ENCODE data around the gene BTBD17. TPM values are rescaled to one million over a fixed set of nuclear protein-coding genes. Genes with fewer than 3 reads are reported as not detected.

Gene BTBD17
- total RNA-seq, 1 donor from 2014 or later, result 10.8 TPM

- H3K27ac ChIP-seq, result peak overlapping the region; percentile 68
Observed at GRCh38 chr17:74362069-74362405, 369 bp upstream of the BTBD17 start.

GRCh38 chr17:74360899-74361229, 804 bp downstream of the BTBD17 start:
- TF ChIP-seq EZH2phosphoT487 (IDR thresholded peaks at IDR 0.05), result no peak
- TF ChIP-seq EZH2 (IDR thresholded peaks at IDR 0.05), result no peak
- no peak for TF ChIP-seq CTCF (IDR thresholded peaks at IDR 0.05)
- peak; percentile 34 for DNase-seq (ENCODE audit: low spot score)
- H3K4me1 ChIP-seq, result peaks cover 29% of the 10 kb centered on the region
- peak overlapping the region; percentile 49 for H3K4me3 ChIP-seq
- peaks cover 15% of the 10 kb centered on the region for H3K27me3 ChIP-seq
- H3K79me2 ChIP-seq (ENCODE audit: low read depth), result peaks cover 11% of the 10 kb centered on the region
- no peaks in the 10 kb centered on the region for H4K20me1 ChIP-seq (ENCODE audit: low read depth)
- peaks cover 55% of the 10 kb centered on the region for H3K4me1 Mint-ChIP-seq
- peaks cover 2% of the 10 kb centered on the region for H3K27me3 Mint-ChIP-seq (ENCODE audit: insufficient read depth, low read depth)
- H3K9ac ChIP-seq, result no peak overlapping the region
- H3K4me3 Mint-ChIP-seq, result peak overlapping the region; percentile 86
- peaks cover 20% of the 10 kb centered on the region for H3F3A ChIP-seq (ENCODE audit: low read depth)
- peaks cover 6% of the 10 kb centered on the region for H3K36me3 Mint-ChIP-seq
- peak overlapping the region; percentile 81 for H3K4me2 ChIP-seq
- H3K27ac ChIP-seq, result peak overlapping the region; percentile 26
- no peaks in the 10 kb centered on the region for H3K9me3 ChIP-seq (ENCODE audit: low read depth)
- no peaks in the 10 kb centered on the region for H3K9me3 Mint-ChIP-seq
- H2AFZ ChIP-seq (replicated peaks), result no peak overlapping the region
- H3K36me3 ChIP-seq, result no peaks in the 10 kb centered on the region
- H3K27ac Mint-ChIP-seq, result peak overlapping the region; percentile 90

More at GRCh38 chr17:74362069-74362405, 369 bp upstream of the BTBD17 start:
- H3K9me3 Mint-ChIP-seq, result no peaks in the 10 kb centered on the region
- Histone ChIP-seq H3K4me3 (peak overlapping the region; percentile 49), H3K9ac (no peak overlapping the region), H3K36me3 (no peaks in the 10 kb centered on the region), H3K4me1 (peaks cover 29% of the 10 kb centered on the region), H4K20me1 (ENCODE audit: low read depth) (no peaks in the 10 kb centered on the region), H3F3A (ENCODE audit: low read depth) (peaks cover 20% of the 10 kb centered on the region), H3K4me2 (peak overlapping the region; percentile 81), H3K79me2 (ENCODE audit: low read depth) (peaks cover 11% of the 10 kb centered on the region), H2AFZ (replicated peaks) (no peak overlapping the region), H3K9me3 (ENCODE audit: low read depth) (no peaks in the 10 kb centered on the region), H3K27me3 (peaks cover 6% of the 10 kb centered on the region)
- H3K4me1 Mint-ChIP-seq, result peaks cover 55% of the 10 kb centered on the region
- DNase-seq (ENCODE audit: low spot score), result no peak
- H3K4me3 Mint-ChIP-seq, result peak overlapping the region; percentile 86
- peaks cover 2% of the 10 kb centered on the region for H3K27me3 Mint-ChIP-seq (ENCODE audit: insufficient read depth, low read depth)
- TF ChIP-seq EZH2 (IDR thresholded peaks at IDR 0.05) (no peak), EZH2phosphoT487 (IDR thresholded peaks at IDR 0.05) (no peak), CTCF (IDR thresholded peaks at IDR 0.05) (no peak)
- H3K27ac Mint-ChIP-seq, result peak overlapping the region; percentile 94
- peaks cover 6% of the 10 kb centered on the region for H3K36me3 Mint-ChIP-seq

GRCh38 chr17:74359916-74360315, 1.8 kb downstream of the BTBD17 start:
- Histone ChIP-seq H3K4me3 (no peak overlapping the region), H3K4me2 (no peak overlapping the region), H4K20me1 (ENCODE audit: low read depth) (no peaks in the 10 kb centered on the region), H3K4me1 (peaks cover 29% of the 10 kb centered on the region), H3K9me3 (ENCODE audit: low read depth) (no peaks in the 10 kb centered on the region), H2AFZ (replicated peaks) (no peak overlapping the region), H3K9ac (no peak overlapping the region), H3F3A (ENCODE audit: low read depth) (peaks cover 20% of the 10 kb centered on the region), H3K79me2 (ENCODE audit: low read depth) (peaks cover 11% of the 10 kb centered on the region), H3K27me3 (peaks cover 18% of the 10 kb centered on the region), H3K27ac (no peak overlapping the region), H3K36me3 (no peaks in the 10 kb centered on the region)
- Mint-ChIP-seq H3K4me1 (peaks cover 52% of the 10 kb centered on the region), H3K9me3 (no peaks in the 10 kb centered on the region), H3K36me3 (peaks cover 6% of the 10 kb centered on the region), H3K27me3 (ENCODE audit: insufficient read depth, low read depth) (peaks cover 2% of the 10 kb centered on the region), H3K27ac (no peak overlapping the region), H3K4me3 (no peak overlapping the region)
- no peak for DNase-seq (ENCODE audit: low spot score)
- TF ChIP-seq EZH2 (IDR thresholded peaks at IDR 0.05) (no peak), EZH2phosphoT487 (IDR thresholded peaks at IDR 0.05) (no peak), CTCF (IDR thresholded peaks at IDR 0.05) (no peak)
